Measurements from ENCODE around the gene REPS1.

GRCh38 chr6:139003751-139004150 lies 15.7 kb upstream of the REPS1 start:
- TF ChIP-seq, protein P1, sequence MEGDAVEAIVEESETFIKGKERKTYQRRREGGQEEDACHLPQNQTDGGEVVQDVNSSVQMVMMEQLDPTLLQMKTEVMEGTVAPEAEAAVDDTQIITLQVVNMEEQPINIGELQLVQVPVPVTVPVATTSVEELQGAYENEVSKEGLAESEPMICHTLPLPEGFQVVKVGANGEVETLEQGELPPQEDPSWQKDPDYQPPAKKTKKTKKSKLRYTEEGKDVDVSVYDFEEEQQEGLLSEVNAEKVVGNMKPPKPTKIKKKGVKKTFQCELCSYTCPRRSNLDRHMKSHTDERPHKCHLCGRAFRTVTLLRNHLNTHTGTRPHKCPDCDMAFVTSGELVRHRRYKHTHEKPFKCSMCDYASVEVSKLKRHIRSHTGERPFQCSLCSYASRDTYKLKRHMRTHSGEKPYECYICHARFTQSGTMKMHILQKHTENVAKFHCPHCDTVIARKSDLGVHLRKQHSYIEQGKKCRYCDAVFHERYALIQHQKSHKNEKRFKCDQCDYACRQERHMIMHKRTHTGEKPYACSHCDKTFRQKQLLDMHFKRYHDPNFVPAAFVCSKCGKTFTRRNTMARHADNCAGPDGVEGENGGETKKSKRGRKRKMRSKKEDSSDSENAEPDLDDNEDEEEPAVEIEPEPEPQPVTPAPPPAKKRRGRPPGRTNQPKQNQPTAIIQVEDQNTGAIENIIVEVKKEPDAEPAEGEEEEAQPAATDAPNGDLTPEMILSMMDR (IDR thresholded peaks at IDR 0.05) = no peak
- TF ChIP-seq, protein P2, sequence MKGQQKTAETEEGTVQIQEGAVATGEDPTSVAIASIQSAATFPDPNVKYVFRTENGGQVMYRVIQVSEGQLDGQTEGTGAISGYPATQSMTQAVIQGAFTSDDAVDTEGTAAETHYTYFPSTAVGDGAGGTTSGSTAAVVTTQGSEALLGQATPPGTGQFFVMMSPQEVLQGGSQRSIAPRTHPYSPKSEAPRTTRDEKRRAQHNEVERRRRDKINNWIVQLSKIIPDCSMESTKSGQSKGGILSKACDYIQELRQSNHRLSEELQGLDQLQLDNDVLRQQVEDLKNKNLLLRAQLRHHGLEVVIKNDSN (IDR thresholded peaks at IDR 0.05; ENCODE audit: borderline replicate concordance, low read depth) = no peak
- TF ChIP-seq TAF1 (IDR thresholded peaks at IDR 0.05; ENCODE audit: borderline replicate concordance, low read depth, low read length) (no peak), SIN3A (IDR thresholded peaks at IDR 0.05; ENCODE audit: borderline replicate concordance, low read depth, low read length) (no peak), POLR2AphosphoS5 (IDR thresholded peaks at IDR 0.05; ENCODE audit: low read depth, low read length) (no peak), EP300 (IDR thresholded peaks at IDR 0.05; ENCODE audit: borderline replicate concordance in 1 of 2, low read depth in 1 of 2, low read length in 1 of 2) (no peak)
